ENCODE results near the gene CARMIL1.
A peak's percentile ranks its signal among the peaks of the same experiment; 100 is the strongest.

The CARMIL1 gene

DNA sequence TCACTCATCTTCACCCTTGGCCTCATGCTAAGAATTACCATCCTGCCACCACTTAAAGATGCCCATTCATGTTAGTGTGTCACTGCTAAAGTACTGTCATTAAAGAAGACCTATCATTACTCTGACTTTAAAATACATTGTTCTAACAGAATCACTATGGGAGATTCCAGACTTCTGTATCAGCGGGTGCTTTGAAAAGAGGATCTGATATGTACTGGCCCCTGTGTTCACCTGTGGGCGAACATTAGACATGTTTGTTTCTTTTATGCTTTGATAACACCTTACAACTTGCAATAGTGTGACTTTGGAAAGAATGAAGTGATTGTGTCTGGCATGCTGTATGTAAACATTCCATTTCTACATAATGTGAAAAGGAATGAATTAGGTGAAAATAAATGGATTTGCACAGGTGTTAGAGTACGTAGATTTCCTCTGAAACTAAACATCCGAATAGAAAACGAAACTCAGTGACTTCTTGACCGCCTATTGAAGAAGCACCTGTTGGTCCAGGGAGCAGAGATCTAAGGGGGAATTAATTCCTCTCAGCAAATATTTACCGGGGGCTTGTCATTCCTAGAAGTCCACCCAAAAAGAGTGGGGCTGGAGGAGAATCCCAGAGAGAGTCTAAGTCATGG lies 132.3 kb downstream of the CARMIL1 start:
- Histone ChIP-seq H3K4me1 (ENCODE audit: insufficient read depth, low read length, poor library complexity, severe bottlenecking) (peaks cover 74% of the 10 kb centered on the region), H3F3A (ENCODE audit: low read depth) (peaks cover 3% of the 10 kb centered on the region; the same call in 1 of the 2 replicates), H4K20me1 (ENCODE audit: insufficient read depth, low read length, poor library complexity, severe bottlenecking) (no peaks in the 10 kb centered on the region), H3K9me3 (ENCODE audit: insufficient read depth, low read depth, low read length) (no peaks in the 10 kb centered on the region), H3K79me2 (ENCODE audit: insufficient read depth, low read length) (peaks cover 23% of the 10 kb centered on the region), H3K4me2 (ENCODE audit: low read depth, low read length, poor library complexity, severe bottlenecking) (no peak overlapping the region), H3K27me3 (ENCODE audit: insufficient read depth, low read length, poor library complexity, severe bottlenecking) (no peaks in the 10 kb centered on the region), H3K9ac (ENCODE audit: low read depth, low read length, poor library complexity, severe bottlenecking) (no peak overlapping the region), H3K36me3 (ENCODE audit: insufficient read depth, low read length) (no peaks in the 10 kb centered on the region), H3K4me3 (ENCODE audit: low read length, poor library complexity, severe bottlenecking) (no peak overlapping the region), H3K9me2 (replicated peaks; ENCODE audit: low read depth, low read length) (no peaks in the 10 kb centered on the region), H2AFZ (ENCODE audit: low read length) (no peak overlapping the region)
- TF ChIP-seq EZH2phosphoT487 (IDR thresholded peaks at IDR 0.05; ENCODE audit: borderline replicate concordance), result no peak
- TF ChIP-seq CTCF (conservative IDR thresholded peaks at IDR 0.05; ENCODE audit: low read length), result no peak

- H2AFZ ChIP-seq (ENCODE audit: low read length), result no peak overlapping the region
- peaks cover 79% of the 10 kb centered on the region for H3K4me1 ChIP-seq (ENCODE audit: insufficient read depth, low read length, poor library complexity, severe bottlenecking)
- peak overlapping the region; percentile 55 for H3K4me3 ChIP-seq (ENCODE audit: low read length, poor library complexity, severe bottlenecking)
- no peaks in the 10 kb centered on the region for H3K9me3 ChIP-seq (ENCODE audit: insufficient read depth, low read depth, low read length)
- H3K4me2 ChIP-seq (ENCODE audit: low read depth, low read length, poor library complexity, severe bottlenecking), result peak overlapping the region; percentile 62
- no peaks in the 10 kb centered on the region for H4K20me1 ChIP-seq (ENCODE audit: insufficient read depth, low read length, poor library complexity, severe bottlenecking)
- no peaks in the 10 kb centered on the region for H3K9me2 ChIP-seq (replicated peaks; ENCODE audit: low read depth, low read length)
- TF ChIP-seq CTCF (conservative IDR thresholded peaks at IDR 0.05; ENCODE audit: low read length) (no peak), EZH2phosphoT487 (IDR thresholded peaks at IDR 0.05; ENCODE audit: borderline replicate concordance) (no peak)
- peak overlapping the region; percentile 62 for H3K9ac ChIP-seq (ENCODE audit: low read depth, low read length, poor library complexity, severe bottlenecking)
- peaks cover 28% of the 10 kb centered on the region for H3K79me2 ChIP-seq (ENCODE audit: insufficient read depth, low read length)
- no peaks in the 10 kb centered on the region for H3K27me3 ChIP-seq (ENCODE audit: insufficient read depth, low read length, poor library complexity, severe bottlenecking)
- peaks cover 3% of the 10 kb centered on the region; the same call in 1 of the 2 replicates for H3F3A ChIP-seq (ENCODE audit: low read depth)
- no peaks in the 10 kb centered on the region for H3K36me3 ChIP-seq (ENCODE audit: insufficient read depth, low read length)
Measured at GRCh38 chr6:25413207-25413905, 134.2 kb downstream of the CARMIL1 start.

GRCh38 chr6:25414168-25414567 lies 135.0 kb downstream of the CARMIL1 start:
- H3K27me3 ChIP-seq (ENCODE audit: insufficient read depth, low read length, poor library complexity, severe bottlenecking), result no peaks in the 10 kb centered on the region
- H3K4me2 ChIP-seq (ENCODE audit: low read depth, low read length, poor library complexity, severe bottlenecking), result peak overlapping the region; percentile 62
- H2AFZ ChIP-seq (ENCODE audit: low read length), result no peak overlapping the region
- H3K9me3 ChIP-seq (ENCODE audit: insufficient read depth, low read depth, low read length), result no peaks in the 10 kb centered on the region
- peak overlapping the region; percentile 62 for H3K9ac ChIP-seq (ENCODE audit: low read depth, low read length, poor library complexity, severe bottlenecking)
- no peaks in the 10 kb centered on the region for H3K9me2 ChIP-seq (replicated peaks; ENCODE audit: low read depth, low read length)
- H3K4me3 ChIP-seq (ENCODE audit: low read length, poor library complexity, severe bottlenecking), result peak overlapping the region; percentile 55
- H3K4me1 ChIP-seq (ENCODE audit: insufficient read depth, low read length, poor library complexity, severe bottlenecking), result peaks cover 86% of the 10 kb centered on the region
- H3K36me3 ChIP-seq (ENCODE audit: insufficient read depth, low read length), result no peaks in the 10 kb centered on the region
- TF ChIP-seq CTCF (conservative IDR thresholded peaks at IDR 0.05; ENCODE audit: low read length) (no peak), EZH2phosphoT487 (IDR thresholded peaks at IDR 0.05; ENCODE audit: borderline replicate concordance) (no peak)
- peaks cover 28% of the 10 kb centered on the region for H3K79me2 ChIP-seq (ENCODE audit: insufficient read depth, low read length)
- H3F3A ChIP-seq (ENCODE audit: low read depth), result peaks cover 3% of the 10 kb centered on the region; the same call in 1 of the 2 replicates
- H4K20me1 ChIP-seq (ENCODE audit: insufficient read depth, low read length, poor library complexity, severe bottlenecking), result no peaks in the 10 kb centered on the region
